ENCODE results near the gene ZNF578. TPM values are rescaled to one million over a fixed set of nuclear protein-coding genes. Genes with fewer than 3 reads are reported as not detected.
"Not testable (repeated sequence)": the region's sequence is repeated elsewhere in the genome, so short reads cannot be mapped to it uniquely, and the experiment has no call there.

Gene ZNF578
- total RNA-seq, 1 donor: 2.6 TPM

- no peak for DNase-seq (ENCODE audit: low read depth)
- no peak overlapping the region for H3K4me3 ChIP-seq (ENCODE audit: low read depth, low read length)
- no peak for TF ChIP-seq CTCF (IDR thresholded peaks at IDR 0.05; ENCODE audit: insufficient read depth, low read length)
These were observed 39.0 kb downstream of the ZNF578 start for GRCh38 chr19:52492201-52492993.

GRCh38 chr19:52492994-52493470 is 39.7 kb downstream of the ZNF578 start:
- no peak for DNase-seq (ENCODE audit: low read depth)
- no peak for TF ChIP-seq CTCF (IDR thresholded peaks at IDR 0.05; ENCODE audit: insufficient read depth, low read length)
- no peak overlapping the region for H3K4me3 ChIP-seq (ENCODE audit: low read depth, low read length)

GRCh38 chr19:52494518-52494917 is 41.2 kb downstream of the ZNF578 start:
- no peak for TF ChIP-seq CTCF (IDR thresholded peaks at IDR 0.05; ENCODE audit: insufficient read depth, low read length)
- DNase-seq (ENCODE audit: low read depth): no peak
- no peak overlapping the region for H3K4me3 ChIP-seq (ENCODE audit: low read depth, low read length)

- H3K4me3 ChIP-seq (ENCODE audit: low read depth, low read length): no peak overlapping the region
- no peak for TF ChIP-seq CTCF (IDR thresholded peaks at IDR 0.05; ENCODE audit: insufficient read depth, low read length)
- no peak for DNase-seq (ENCODE audit: low read depth)
These were observed 45.2 kb downstream of the ZNF578 start for GRCh38 chr19:52498571-52498970.

- H3K4me3 ChIP-seq (ENCODE audit: low read depth, low read length); DNase-seq (ENCODE audit: low read depth): not testable (repeated sequence)
These were observed 47.1 kb downstream of the ZNF578 start for GRCh38 chr19:52500474-52500873.

GRCh38 chr19:52500991-52501390 is 47.6 kb downstream of the ZNF578 start:
- DNase-seq (ENCODE audit: low read depth); H3K4me3 ChIP-seq (ENCODE audit: low read depth, low read length): not testable (repeated sequence)

- TF ChIP-seq CTCF (IDR thresholded peaks at IDR 0.05; ENCODE audit: insufficient read depth, low read length): no peak
- no peak for DNase-seq (ENCODE audit: low read depth)
- no peak overlapping the region for H3K4me3 ChIP-seq (ENCODE audit: low read depth, low read length)
These were observed 53.9 kb downstream of the ZNF578 start for GRCh38 chr19:52507266-52507665.

- TF ChIP-seq CTCF (IDR thresholded peaks at IDR 0.05; ENCODE audit: insufficient read depth, low read length): no peak
- DNase-seq (ENCODE audit: low read depth): no peak
- no peak overlapping the region for H3K4me3 ChIP-seq (ENCODE audit: low read depth, low read length)
These were observed 62.8 kb downstream of the ZNF578 start for GRCh38 chr19:52516191-52516590.

All from fibroblast of the aortic adventitia (primary cell).